ENCODE measurements around the gene PHF5A. TPM values are rescaled to one million over a fixed set of nuclear protein-coding genes. Genes with fewer than 3 reads are reported as not detected.

Gene PHF5A
- total and polyA plus RNA-seq, 2 experiments from 2014 or later = 21.9 to 55.2 TPM

GRCh38 chr22:41410311-41410751 lies 58.2 kb downstream of the PHF5A start:
- Histone ChIP-seq H3K36me3 (replicated peaks; ENCODE audit: insufficient read depth, low read depth) (no peaks in the 10 kb centered on the region), H3K4me3 (no peak overlapping the region), H3K27ac (no peak overlapping the region), H3K4me2 (no peak overlapping the region), H3K27me3 (no peaks in the 10 kb centered on the region), H3K79me2 (peaks cover 20% of the 10 kb centered on the region), H4K20me1 (ENCODE audit: insufficient read depth, poor library complexity, severe bottlenecking) (no peaks in the 10 kb centered on the region), H3K9me2 (replicated peaks; ENCODE audit: insufficient read depth) (no peaks in the 10 kb centered on the region), H2AFZ (no peak overlapping the region), H3K9me3 (ENCODE audit: low read depth) (no peaks in the 10 kb centered on the region), H3K4me1 (ENCODE audit: insufficient read depth) (peaks cover 18% of the 10 kb centered on the region)
- WGBS (ENCODE audit: low lambda C conversion rate, missing lambda C conversion rate) = 95% methylated on average over 6 of the region's 7 CpGs
- TF ChIP-seq, protein P1, sequence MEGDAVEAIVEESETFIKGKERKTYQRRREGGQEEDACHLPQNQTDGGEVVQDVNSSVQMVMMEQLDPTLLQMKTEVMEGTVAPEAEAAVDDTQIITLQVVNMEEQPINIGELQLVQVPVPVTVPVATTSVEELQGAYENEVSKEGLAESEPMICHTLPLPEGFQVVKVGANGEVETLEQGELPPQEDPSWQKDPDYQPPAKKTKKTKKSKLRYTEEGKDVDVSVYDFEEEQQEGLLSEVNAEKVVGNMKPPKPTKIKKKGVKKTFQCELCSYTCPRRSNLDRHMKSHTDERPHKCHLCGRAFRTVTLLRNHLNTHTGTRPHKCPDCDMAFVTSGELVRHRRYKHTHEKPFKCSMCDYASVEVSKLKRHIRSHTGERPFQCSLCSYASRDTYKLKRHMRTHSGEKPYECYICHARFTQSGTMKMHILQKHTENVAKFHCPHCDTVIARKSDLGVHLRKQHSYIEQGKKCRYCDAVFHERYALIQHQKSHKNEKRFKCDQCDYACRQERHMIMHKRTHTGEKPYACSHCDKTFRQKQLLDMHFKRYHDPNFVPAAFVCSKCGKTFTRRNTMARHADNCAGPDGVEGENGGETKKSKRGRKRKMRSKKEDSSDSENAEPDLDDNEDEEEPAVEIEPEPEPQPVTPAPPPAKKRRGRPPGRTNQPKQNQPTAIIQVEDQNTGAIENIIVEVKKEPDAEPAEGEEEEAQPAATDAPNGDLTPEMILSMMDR (IDR thresholded peaks at IDR 0.05; ENCODE audit: poor library complexity) = no peak
- no peak for TF ChIP-seq EZH2phosphoT487 (IDR thresholded peaks at IDR 0.05; ENCODE audit: low read depth, severe bottlenecking, unreplicated experiment)
- no peak for TF ChIP-seq EZH2 (IDR thresholded peaks at IDR 0.05; ENCODE audit: borderline replicate concordance)
- DNase-seq (ENCODE audit: low spot score) = no peak

Other genes starting within 250 kb of the PHF5A start
- 1.00 and 4.5 TPM in 2 replicates for gene CHADL, start 227.8 kb downstream of the PHF5A start, total RNA-seq
- 1.2 and 1.4 TPM in 2 replicates for gene CHADL, start 227.8 kb downstream of the PHF5A start, polyA plus RNA-seq
- gene RANGAP1, start 182.5 kb downstream of the PHF5A start, total RNA-seq = 34.2 and 35.2 TPM in 2 replicates
- 34.6 and 38.1 TPM in 2 replicates for gene RANGAP1, start 182.5 kb downstream of the PHF5A start, polyA plus RNA-seq
- 27.1 and 30.5 TPM in 2 replicates for gene ZC3H7B, start 167.2 kb downstream of the PHF5A start, total RNA-seq
- 6.4 and 6.9 TPM in 2 replicates for gene ZC3H7B, start 167.2 kb downstream of the PHF5A start, polyA plus RNA-seq
- gene TEF, start 86.8 kb downstream of the PHF5A start, total RNA-seq = 5.5 and 8.9 TPM in 2 replicates
- 5.4 and 6.6 TPM in 2 replicates for gene TEF, start 86.8 kb downstream of the PHF5A start, polyA plus RNA-seq
- 33.2 and 37.8 TPM in 2 replicates for gene TOB2, start 21.9 kb downstream of the PHF5A start, total RNA-seq
- 30.8 and 38.5 TPM in 2 replicates for gene TOB2, start 21.9 kb downstream of the PHF5A start, polyA plus RNA-seq
- 111 and 129 TPM in 2 replicates for gene ACO2, start 425 bp upstream of the PHF5A start, total RNA-seq
- 167 and 196 TPM in 2 replicates for gene ACO2, start 425 bp upstream of the PHF5A start, polyA plus RNA-seq
- 14.5 and 17.5 TPM in 2 replicates for gene POLR3H, start 75.8 kb upstream of the PHF5A start, total RNA-seq
- 37.4 and 41.1 TPM in 2 replicates for gene POLR3H, start 75.8 kb upstream of the PHF5A start, polyA plus RNA-seq
- gene CSDC2, start 92.3 kb upstream of the PHF5A start, total RNA-seq = 1.7 and 2.7 TPM in 2 replicates
- gene CSDC2, start 92.3 kb upstream of the PHF5A start, polyA plus RNA-seq = 5.0 and 5.4 TPM in 2 replicates
- 36.5 and 42.3 TPM in 2 replicates for gene PMM1, start 121.1 kb upstream of the PHF5A start, total RNA-seq
- gene PMM1, start 121.1 kb upstream of the PHF5A start, polyA plus RNA-seq = 66.1 and 68.7 TPM in 2 replicates
- 29.0 and 32.1 TPM in 2 replicates for gene DESI1, start 152.4 kb upstream of the PHF5A start, total RNA-seq
- gene DESI1, start 152.4 kb upstream of the PHF5A start, polyA plus RNA-seq = 31.2 and 32.5 TPM in 2 replicates
- 273 and 276 TPM in 2 replicates for gene XRCC6, start 152.6 kb upstream of the PHF5A start, total RNA-seq
- gene XRCC6, start 152.6 kb upstream of the PHF5A start, polyA plus RNA-seq = 242 and 260 TPM in 2 replicates
- gene SNU13, start 220.2 kb upstream of the PHF5A start, total RNA-seq = 119 and 144 TPM in 2 replicates
- 240 and 245 TPM in 2 replicates for gene SNU13, start 220.2 kb upstream of the PHF5A start, polyA plus RNA-seq
- gene MEI1, start 230.8 kb upstream of the PHF5A start, total RNA-seq = not detected in 2 replicates
- 0.18 and 2.4 TPM in 2 replicates for gene MEI1, start 230.8 kb upstream of the PHF5A start, polyA plus RNA-seq

Data from hepatocyte (in vitro differentiated cells).